Vagina (tissue), 2 donors: Measurements from ENCODE around the gene TFAP2D.

Experiments
- CTCF ChIP-seq, 3 experiments: fragments of 450-650 bp in 2 of 3; fragments of 200-600 bp in 1 of 3; sonication (generic) in 1 of 3; IDR thresholded peaks; one replicate each; pipeline ENCODE4 v1.5.1; 2017 to 2019; ENCODE audit warnings: antibody characterized with exemption in 3 of 3, mild to moderate bottlenecking in 2 of 3, moderate library complexity in 2 of 3
- POLR2A ChIP-seq, 2 donors: fragments of 450-650 bp; IDR thresholded peaks; one replicate each; pipeline ENCODE4 v1.6.1; 2017; ENCODE audit warnings: antibody characterized with exemption in 2 of 2, mild to moderate bottlenecking in 2 of 2, moderate library complexity in 2 of 2
- POLR2AphosphoS5 ChIP-seq, 2 donors: sonication (generic); formaldehyde crosslinking; IDR thresholded peaks; one replicate each; pipeline ENCODE4 v1.9.0; 2017; ENCODE audit warnings: antibody characterized with exemption in 2 of 2, mild to moderate bottlenecking in 2 of 2, low read depth in 1 of 2; ENCODE audit not compliant: insufficient read depth in 1 of 2

GRCh38 chr6:50820869-50821264, 107.5 kb downstream of the TFAP2D start:
- no peak for TF ChIP-seq POLR2A (IDR thresholded peaks at IDR 0.05)
- no peak for TF ChIP-seq POLR2AphosphoS5 (IDR thresholded peaks at IDR 0.05; ENCODE audit: insufficient read depth in 1 of 2, low read depth in 1 of 2)
- TF ChIP-seq CTCF (IDR thresholded peaks at IDR 0.05), result no peak
